GM12892 (cell line): ENCODE results near the gene CCL2.

Experiments
- POLR2A ChIP-seq: IDR thresholded peaks from 2 replicates; pipeline ENCODE4 v1.6.1; 2011; ENCODE audit warnings: low read depth, low read length, control low read depth
- POLR2AphosphoS5 ChIP-seq: IDR thresholded peaks from 2 replicates; pipeline ENCODE4 v1.6.1; 2011; ENCODE audit warnings: low read depth, low read length, control low read depth
- TAF1 ChIP-seq: IDR thresholded peaks from 2 replicates; pipeline ENCODE4 v1.6.1; 2011; ENCODE audit warnings: low read depth, mild to moderate bottlenecking, control low read depth, low read length, borderline replicate concordance

DNA sequence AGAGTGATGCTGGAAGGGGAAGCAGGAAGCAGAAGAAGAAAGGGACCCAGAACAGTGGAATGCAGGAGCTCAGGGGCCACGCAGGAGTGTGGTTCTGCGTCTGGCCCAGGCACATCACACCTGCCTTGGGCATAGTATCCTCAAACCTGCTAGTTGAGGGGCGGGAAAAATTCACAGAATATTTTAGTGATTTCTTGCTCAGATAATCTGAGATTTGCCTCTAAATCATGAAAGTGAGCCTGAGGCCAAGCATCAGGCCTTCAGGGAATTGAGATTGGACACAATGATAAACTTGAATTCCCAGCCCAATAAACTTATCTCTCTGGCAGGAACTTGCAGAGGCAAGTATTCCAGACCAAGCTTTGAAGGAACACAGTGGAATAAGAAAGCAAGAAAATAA is 48.5 kb upstream of the CCL2 start:
- no peak for TF ChIP-seq POLR2A
- TF ChIP-seq POLR2AphosphoS5, result no peak
- TF ChIP-seq TAF1, result no peak
